ENCODE measurements around the gene ACSS1.

The ACSS1 gene

GRCh38 chr20:25058051-25058846, at the start of gene ACSS1:
Gene ACSS1 (minus strand): TSS chr20:25058139. CDS start chr20:25058102, 37 bp downstream.
- TF ChIP-seq CTCF (IDR thresholded peaks at IDR 0.05; ENCODE audit: control insufficient read depth, insufficient read depth, low read depth, low read length, missing control alignments), result no peak
- H3K4me3 ChIP-seq (ENCODE audit: control insufficient read depth, low read depth, low read length), result peak within 1 kb of the TSS; percentile 71
- DNase-seq (ENCODE audit: low read depth), result no peak

- DNase-seq (ENCODE audit: low read depth), result no peak
- H3K4me3 ChIP-seq (ENCODE audit: control insufficient read depth, low read depth, low read length), result no peak overlapping the region
- TF ChIP-seq CTCF (IDR thresholded peaks at IDR 0.05; ENCODE audit: control insufficient read depth, insufficient read depth, low read depth, low read length, missing control alignments), result no peak
Observed at GRCh38 chr20:25103526-25103925, 45.6 kb upstream of the ACSS1 start.

GRCh38 chr20:25100914-25101313, 43.0 kb upstream of the ACSS1 start:
- H3K4me3 ChIP-seq (ENCODE audit: control insufficient read depth, low read depth, low read length), result no peak overlapping the region
- DNase-seq (ENCODE audit: low read depth), result no peak
- no peak for TF ChIP-seq CTCF (IDR thresholded peaks at IDR 0.05; ENCODE audit: control insufficient read depth, insufficient read depth, low read depth, low read length, missing control alignments)

- no peak for DNase-seq (ENCODE audit: low read depth)
- H3K4me3 ChIP-seq (ENCODE audit: control insufficient read depth, low read depth, low read length), result no peak overlapping the region
- no peak for TF ChIP-seq CTCF (IDR thresholded peaks at IDR 0.05; ENCODE audit: control insufficient read depth, insufficient read depth, low read depth, low read length, missing control alignments)
Observed at GRCh38 chr20:25099601-25100140, 41.7 kb upstream of the ACSS1 start.

- H3K4me3 ChIP-seq (ENCODE audit: control insufficient read depth, low read depth, low read length), result no peak overlapping the region
- no peak for TF ChIP-seq CTCF (IDR thresholded peaks at IDR 0.05; ENCODE audit: control insufficient read depth, insufficient read depth, low read depth, low read length, missing control alignments)
- no peak for DNase-seq (ENCODE audit: low read depth)
Observed at GRCh38 chr20:25097498-25097897, 39.6 kb upstream of the ACSS1 start.

GRCh38 chr20:25090492-25091429, 32.8 kb upstream of the ACSS1 start:
- DNase-seq (ENCODE audit: low read depth), result no peak
- no peak for TF ChIP-seq CTCF (IDR thresholded peaks at IDR 0.05; ENCODE audit: control insufficient read depth, insufficient read depth, low read depth, low read length, missing control alignments)
- H3K4me3 ChIP-seq (ENCODE audit: control insufficient read depth, low read depth, low read length), result no peak overlapping the region

Data from AG09309 (cell line).